Stomach (tissue), 9 donors: ENCODE measurements around the gene TTBK2. TPM values are rescaled to one million over a fixed set of nuclear protein-coding genes. Genes with fewer than 3 reads are reported as not detected.
A peak's percentile ranks its signal among the peaks of the same experiment; 100 is the strongest.

Experiments
- DNase-seq, 2 donors: peaks; one replicate each; pipeline versions ENCODE4 v3.0.0 to v3.0.0-alpha.2; 2013 to 2019
- H3K27ac ChIP-seq, 5 donors: fragments of 200-600 bp in 4 of 5; sonication (generic) in 4 of 5; one replicate each; pipeline ENCODE4 v1.5.1; 2013 to 2019; ENCODE audit warnings: mild to moderate bottlenecking in 1 of 5, moderate library complexity in 1 of 5
- H3K27me3 ChIP-seq, 3 donors: fragments of 200-600 bp; sonication (generic); one replicate each; pipeline ENCODE4 v1.5.1; 2017 to 2019; ENCODE audit warnings: mixed run types in 1 of 3
- H3K36me3 ChIP-seq, 4 donors: fragments of 200-600 bp; sonication (generic); 1 replicate in 3 of 4; 2 replicates in 1 of 4; pipeline ENCODE4 v1.5.1; 2016 to 2019
- H3K4me1 ChIP-seq, 4 donors: fragments of 200-600 bp; sonication (generic); one replicate each; pipeline ENCODE4 v1.5.1; 2016 to 2019
- H3K4me3 ChIP-seq, 4 donors: fragments of 200-600 bp; sonication (generic) in 3 of 4; one replicate each; pipeline ENCODE4 v1.5.1; 2016 to 2019; ENCODE audit warnings: mild to moderate bottlenecking in 1 of 4
- H3K9me3 ChIP-seq, 4 donors: fragments of 200-600 bp; sonication (generic); one replicate each; pipeline ENCODE4 v1.5.1; 2016 to 2019
- CTCF ChIP-seq, 7 experiments: fragments of 450-650 bp in 4 of 7; fragments of 200-600 bp in 3 of 7; sonication (generic) in 3 of 7; IDR thresholded peaks; one replicate each; pipeline ENCODE4 v1.5.1; 2016 to 2019; ENCODE audit warnings: antibody characterized with exemption in 7 of 7, control low read depth in 2 of 7, mild to moderate bottlenecking in 1 of 7
- EP300 ChIP-seq: sonication (generic); formaldehyde crosslinking; IDR thresholded peaks from one replicate; pipeline ENCODE4 v1.6.1; 2017; ENCODE audit warnings: antibody characterized with exemption
- POLR2A ChIP-seq, 4 donors: fragments of 450-650 bp; IDR thresholded peaks; one replicate each; pipeline ENCODE4 v1.6.1; 2016; ENCODE audit warnings: antibody characterized with exemption in 4 of 4, control low read depth in 2 of 4, mild to moderate bottlenecking in 1 of 4, moderate library complexity in 1 of 4
- POLR2AphosphoS5 ChIP-seq, 3 donors: sonication (generic); formaldehyde crosslinking; IDR thresholded peaks; one replicate each; pipeline ENCODE4 v1.6.1; 2016; ENCODE audit warnings: antibody characterized with exemption in 3 of 3
- WGBS, 5 donors: extraction: QIAGEN DNeasy Blood & Tissue Kit in 3 of 5; methylation state at CpG; one replicate each; pipeline versions ENCODE4 v1.1.5 to v1.1.7; 2013 to 2018; 5-methylcytosine and 5-hydroxymethylcytosine counted together
- intact Hi-C: fragments of 100-400 bp; cut with DNase I; formaldehyde crosslinking; loops from one replicate; pipeline ENCODE4 v1.15.1; 2023; ENCODE audit warnings: low total_unique reads
- polyA plus RNA-seq, 3 donors: library from polyadenylated mRNA; stranded (reverse); fragments of 200-250 nt; gene quantifications; one replicate each; pipeline ENCODE4 v1.2.3, GENCODE V29; 2013
- total RNA-seq, 5 donors: library from RNA; depleted of rRNA; stranded (reverse); fragments of >200 nt; gene quantifications; one replicate each; pipeline versions ENCODE4 v1.1.0 to v1.2.3, GENCODE V29; 2014 to 2016
- donor health status: healthy with polysubstance abuse.
- donor health status: Bipolar disorder and iron deficiency.
- donor health status: healthy.

TTBK2 gene
- total and polyA plus RNA-seq, 8 donors, result 1.2 to 15.6 (median 7.6) TPM

GRCh38 chr15:42858540-42858939, 62.0 kb downstream of the TTBK2 start:
- 61 to 70% (median 65%) methylated on average over 2 of the region's 2 CpGs for WGBS, 5 donors
- intact Hi-C loops, result no loop called here
- DNase-seq, result peak in 1 of 2 donors; percentile 12
- peaks cover 0 to 17% (median 2%) of the 10 kb centered on the region in 4 donors for H3K4me1 ChIP-seq
- H3K36me3 ChIP-seq, result peaks cover 0 to 15% (median 7%) of the 10 kb centered on the region in 4 donors
- no peak overlapping the region for H3K4me3 ChIP-seq
- no peak overlapping the region for H3K27ac ChIP-seq
- H3K27me3 ChIP-seq, result no peaks in the 10 kb centered on the region
- no peak for TF ChIP-seq POLR2A (IDR thresholded peaks at IDR 0.05)
- TF ChIP-seq POLR2AphosphoS5 (IDR thresholded peaks at IDR 0.05), result no peak
- no peak for TF ChIP-seq EP300
- no peaks in the 10 kb centered on the region for H3K9me3 ChIP-seq

GRCh38 chr15:42854576-42854975, 66.0 kb downstream of the TTBK2 start:
- no peaks in the 10 kb centered on the region for H3K27me3 ChIP-seq
- peaks cover 0 to 17% (median 14%) of the 10 kb centered on the region in 4 donors for H3K36me3 ChIP-seq
- H3K4me1 ChIP-seq, result peaks cover 0 to 12% (median 0%) of the 10 kb centered on the region in 4 donors
- H3K4me3 ChIP-seq, result no peak overlapping the region
- intact Hi-C loops, result no loop called here
- no peak overlapping the region for H3K27ac ChIP-seq
- no peak for TF ChIP-seq POLR2AphosphoS5 (IDR thresholded peaks at IDR 0.05)
- TF ChIP-seq EP300, result no peak
- no peak for TF ChIP-seq POLR2A (IDR thresholded peaks at IDR 0.05)
- TF ChIP-seq CTCF (IDR thresholded peaks at IDR 0.05), result no peak
- WGBS, 5 donors, result 92 to 98% (median 94%) methylated on average over 3 of the region's 3 CpGs
- no peaks in the 10 kb centered on the region for H3K9me3 ChIP-seq
- DNase-seq, result no peak

- intact Hi-C loops, result no loop called here
- 83 to 91% (median 88%) methylated on average over 2 of the region's 2 CpGs for WGBS, 5 donors
- no peak overlapping the region for H3K4me3 ChIP-seq
- no peaks in the 10 kb centered on the region for H3K27me3 ChIP-seq
- DNase-seq, result no peak
- peaks cover 0 to 16% (median 7%) of the 10 kb centered on the region in 4 donors for H3K36me3 ChIP-seq
- H3K9me3 ChIP-seq, result no peaks in the 10 kb centered on the region
- no peak for TF ChIP-seq EP300
- no peak for TF ChIP-seq POLR2AphosphoS5 (IDR thresholded peaks at IDR 0.05)
- TF ChIP-seq CTCF (IDR thresholded peaks at IDR 0.05), result no peak
- no peak for TF ChIP-seq POLR2A (IDR thresholded peaks at IDR 0.05)
- no peak overlapping the region for H3K27ac ChIP-seq
- H3K4me1 ChIP-seq, result no peaks in the 10 kb centered on the region
Measured at GRCh38 chr15:42849836-42850235, 70.7 kb downstream of the TTBK2 start.

- DNase-seq, result no peak
- Histone ChIP-seq H3K27ac (no peak overlapping the region), H3K36me3 (peaks cover 0 to 15% (median 10%) of the 10 kb centered on the region in 4 donors), H3K4me1 (no peaks in the 10 kb centered on the region), H3K9me3 (peaks cover 0 to 6% (median 3%) of the 10 kb centered on the region in 4 donors), H3K4me3 (no peak overlapping the region), H3K27me3 (no peaks in the 10 kb centered on the region)
- intact Hi-C loops, result no loop called here
- TF ChIP-seq CTCF (IDR thresholded peaks at IDR 0.05), result no peak
- TF ChIP-seq POLR2A (IDR thresholded peaks at IDR 0.05), result no peak
- no peak for TF ChIP-seq POLR2AphosphoS5 (IDR thresholded peaks at IDR 0.05)
- no peak for TF ChIP-seq EP300
Measured at GRCh38 chr15:42848846-42849245, 71.7 kb downstream of the TTBK2 start.

- no peak overlapping the region for H3K27ac ChIP-seq
- TF ChIP-seq EP300 (no peak), CTCF (IDR thresholded peaks at IDR 0.05) (no peak), POLR2A (IDR thresholded peaks at IDR 0.05) (no peak), POLR2AphosphoS5 (IDR thresholded peaks at IDR 0.05) (no peak)
- no peaks in the 10 kb centered on the region for H3K4me1 ChIP-seq
- intact Hi-C loops, result no loop called here
- H3K9me3 ChIP-seq, result peaks cover 0 to 8% (median 4%) of the 10 kb centered on the region in 4 donors
- H3K27me3 ChIP-seq, result no peaks in the 10 kb centered on the region
- DNase-seq, result no peak
- 71 to 92% (median 85%) methylated on average over 1 of the region's 1 CpG for WGBS, 5 donors
- H3K36me3 ChIP-seq, result peaks cover 0 to 9% (median 7%) of the 10 kb centered on the region in 4 donors
- H3K4me3 ChIP-seq, result no peak overlapping the region
Measured at GRCh38 chr15:42846647-42847046, 73.9 kb downstream of the TTBK2 start.
